GM18508 (cell line): Measurements from ENCODE around the gene CADM2.

Source experiments
- ATAC-seq: cut with Tn5 transposase; IDR thresholded peaks from one replicate; pipeline ENCODE4 v1.9.1; 2021; ENCODE audit warnings: moderate number of reproducible peaks; ENCODE audit not compliant: insufficient read depth, unreplicated experiment

The CADM2 gene

GRCh38 chr3:86047161-86047560 is 1088.4 kb downstream of the CADM2 start:
- no peak for ATAC-seq

GRCh38 chr3:86051058-86051457 is 1092.3 kb downstream of the CADM2 start:
- no peak for ATAC-seq

GRCh38 chr3:86056032-86056431 is 1097.2 kb downstream of the CADM2 start:
- no peak for ATAC-seq

- no peak for ATAC-seq
Observed at GRCh38 chr3:86056962-86057361, 1098.2 kb downstream of the CADM2 start.

GRCh38 chr3:86073799-86074198 is 1115.0 kb downstream of the CADM2 start:
- no peak for ATAC-seq

GRCh38 chr3:86087160-86087871 is 1128.5 kb downstream of the CADM2 start:
- no peak for ATAC-seq

GRCh38 chr3:86104154-86104553 is 1145.4 kb downstream of the CADM2 start:
- no peak for ATAC-seq

- ATAC-seq: no peak
Observed at GRCh38 chr3:86109434-86109833, 1150.6 kb downstream of the CADM2 start.
